HEK293 (cell line): Measurements from ENCODE around the gene NEK6.

Experiments used
- BCL11B ChIP-seq: fragments of 450-650 bp; formaldehyde crosslinking; IDR thresholded peaks from 2 replicates; pipeline ENCODE4 v1.5.1; 2016; ENCODE audit warnings: low read depth, missing biosample characterization, missing genetic modification characterization
- GLIS1 ChIP-seq: fragments of 450-650 bp; formaldehyde crosslinking; IDR thresholded peaks from 2 replicates; pipeline ENCODE4 v1.5.1; 2016; ENCODE audit warnings: missing biosample characterization, missing genetic modification characterization
- HIC1 ChIP-seq: fragments of 450-650 bp; formaldehyde crosslinking; IDR thresholded peaks from 2 replicates; pipeline ENCODE4 v1.5.1; 2016; ENCODE audit warnings: missing biosample characterization, missing genetic modification characterization
- KLF10 ChIP-seq: fragments of 450-650 bp; IDR thresholded peaks from 2 replicates; pipeline ENCODE4 v1.5.1; 2018; ENCODE audit warnings: missing biosample characterization, mild to moderate bottlenecking, missing genetic modification characterization
- KLF8 ChIP-seq: fragments of 450-650 bp; formaldehyde crosslinking; IDR thresholded peaks from 2 replicates; pipeline ENCODE4 v1.5.1; 2016; ENCODE audit warnings: missing biosample characterization, missing genetic modification characterization
- SP3 ChIP-seq: fragments of 450-650 bp; formaldehyde crosslinking; IDR thresholded peaks from 2 replicates; pipeline ENCODE4 v1.5.1; 2016; ENCODE audit warnings: missing biosample characterization, missing genetic modification characterization
- SP7 ChIP-seq: fragments of 450-650 bp; formaldehyde crosslinking; IDR thresholded peaks from 2 replicates; pipeline ENCODE4 v1.5.1; 2016; ENCODE audit warnings: missing biosample characterization, missing genetic modification characterization
- YY2 ChIP-seq: fragments of 450-650 bp; formaldehyde crosslinking; IDR thresholded peaks from 2 replicates; pipeline ENCODE4 v1.5.1; 2016; ENCODE audit warnings: missing biosample characterization, missing genetic modification characterization
- ZBTB11 ChIP-seq: fragments of 450-650 bp; formaldehyde crosslinking; conservative IDR thresholded peaks from 2 replicates; pipeline ENCODE4 v1.5.1; 2016; ENCODE audit warnings: low read depth, missing biosample characterization, missing genetic modification characterization
- ZBTB17 ChIP-seq: fragments of 450-650 bp; formaldehyde crosslinking; IDR thresholded peaks from 2 replicates; pipeline ENCODE4 v1.5.1; 2016; ENCODE audit warnings: missing biosample characterization, missing genetic modification characterization
- ZFHX2 ChIP-seq: fragments of 450-650 bp; formaldehyde crosslinking; conservative IDR thresholded peaks from 2 replicates; pipeline ENCODE4 v1.5.1; 2016; ENCODE audit warnings: missing biosample characterization, missing genetic modification characterization
- ZIC2 ChIP-seq: fragments of 450-650 bp; formaldehyde crosslinking; IDR thresholded peaks from 2 replicates; pipeline ENCODE4 v1.5.1; 2016; ENCODE audit warnings: missing biosample characterization, missing genetic modification characterization
- ZNF184 ChIP-seq: fragments of 450-650 bp; IDR thresholded peaks from 2 replicates; pipeline ENCODE4 v1.5.1; 2018; ENCODE audit warnings: missing biosample characterization, mild to moderate bottlenecking, missing genetic modification characterization
- ZNF311 ChIP-seq: fragments of 450-650 bp; formaldehyde crosslinking; IDR thresholded peaks from 2 replicates; pipeline ENCODE4 v1.5.1; 2017; ENCODE audit warnings: missing biosample characterization, missing genetic modification characterization, borderline replicate concordance
- ZNF37A ChIP-seq: fragments of 450-650 bp; IDR thresholded peaks from 2 replicates; pipeline ENCODE4 v1.5.1; 2018; ENCODE audit warnings: missing biosample characterization, missing genetic modification characterization
- ZNF433 ChIP-seq: fragments of 450-650 bp; formaldehyde crosslinking; IDR thresholded peaks from 2 replicates; pipeline ENCODE4 v1.5.1; 2016; ENCODE audit warnings: missing biosample characterization, missing genetic modification characterization, low read depth
- ZNF449 ChIP-seq: fragments of 450-650 bp; formaldehyde crosslinking; IDR thresholded peaks from 2 replicates; pipeline ENCODE4 v1.5.1; 2017; ENCODE audit warnings: missing biosample characterization, mild to moderate bottlenecking, missing genetic modification characterization, moderate library complexity
- ZNF510 ChIP-seq: fragments of 450-650 bp; formaldehyde crosslinking; IDR thresholded peaks from 2 replicates; pipeline ENCODE4 v1.5.1; 2018; ENCODE audit warnings: mild to moderate bottlenecking, missing genetic modification characterization, missing biosample characterization; ENCODE audit not compliant: insufficient replicate concordance
- ZNF529 ChIP-seq: fragments of 450-650 bp; formaldehyde crosslinking; IDR thresholded peaks from 2 replicates; pipeline ENCODE4 v1.5.1; 2017; ENCODE audit warnings: missing genetic modification characterization, missing biosample characterization; ENCODE audit not compliant: insufficient replicate concordance
- ZNF544 ChIP-seq: fragments of 450-650 bp; formaldehyde crosslinking; IDR thresholded peaks from 2 replicates; pipeline ENCODE4 v1.5.0; 2017; ENCODE audit warnings: missing biosample characterization, missing genetic modification characterization
- ZNF560 ChIP-seq: fragments of 450-650 bp; formaldehyde crosslinking; IDR thresholded peaks from 2 replicates; pipeline ENCODE4 v1.5.1; 2017; ENCODE audit warnings: missing biosample characterization, missing genetic modification characterization, borderline replicate concordance
- ZNF600 ChIP-seq: fragments of 450-650 bp; formaldehyde crosslinking; IDR thresholded peaks from 2 replicates; pipeline ENCODE4 v1.5.1; 2016; ENCODE audit warnings: missing biosample characterization, missing genetic modification characterization
- ZNF623 ChIP-seq: fragments of 450-650 bp; formaldehyde crosslinking; IDR thresholded peaks from 2 replicates; pipeline ENCODE4 v1.5.1; 2016; ENCODE audit warnings: missing biosample characterization, missing genetic modification characterization
- ZNF629 ChIP-seq: fragments of 450-650 bp; formaldehyde crosslinking; IDR thresholded peaks from 2 replicates; pipeline ENCODE4 v1.5.1; 2017; ENCODE audit warnings: missing biosample characterization, missing genetic modification characterization
- ZNF670 ChIP-seq: fragments of 450-650 bp; formaldehyde crosslinking; IDR thresholded peaks from 2 replicates; pipeline ENCODE4 v1.5.1; 2016; ENCODE audit warnings: missing biosample characterization, missing genetic modification characterization, low read depth
- ZNF692 ChIP-seq: fragments of 450-650 bp; formaldehyde crosslinking; IDR thresholded peaks from 2 replicates; pipeline ENCODE4 v1.5.1; 2016; ENCODE audit warnings: missing biosample characterization, missing genetic modification characterization
- ZNF701 ChIP-seq: fragments of 450-650 bp; formaldehyde crosslinking; IDR thresholded peaks from 2 replicates; pipeline ENCODE4 v1.5.1; 2016; ENCODE audit warnings: missing biosample characterization, missing genetic modification characterization
- ZNF777 ChIP-seq: fragments of 450-650 bp; formaldehyde crosslinking; IDR thresholded peaks from 2 replicates; pipeline ENCODE4 v1.5.1; 2017; ENCODE audit warnings: missing biosample characterization, missing genetic modification characterization, borderline replicate concordance
- ZSCAN4 ChIP-seq: fragments of 450-650 bp; formaldehyde crosslinking; IDR thresholded peaks from 2 replicates; pipeline ENCODE4 v1.5.1; 2017; ENCODE audit warnings: missing biosample characterization, missing genetic modification characterization
- TF ChIP-seq, protein P1 (sequence below): fragments of 450-650 bp; formaldehyde crosslinking; IDR thresholded peaks from 2 replicates; pipeline ENCODE4 v1.5.1; 2016; ENCODE audit warnings: missing biosample characterization, missing genetic modification characterization

Gene NEK6

GRCh38 chr9:124342776-124343485 lies 85.2 kb downstream of the NEK6 start (continued):
- TF ChIP-seq KLF8 (tag by site-specific recombination) (no peak), YY2 (tag by site-specific recombination) (no peak), ZNF449 (tag by site-specific recombination) (0 out of 2 replicates have a peak, but pooled peaks have one; percentile 35), ZNF600 (tag by site-specific recombination) (0 out of 2 replicates have a peak, but pooled peaks have one; percentile 12), ZNF311 (no peak), ZNF37A (tag by site-specific recombination) (no peak), ZNF529 (no peak), ZIC2 (tag by site-specific recombination) (peak; percentile 76), ZNF701 (tag by site-specific recombination) (no peak), ZFHX2 (tag by site-specific recombination) (peak; percentile 49), ZNF510 (tag by site-specific recombination) (no peak), GLIS1 (tag by site-specific recombination) (peak; percentile 93), HIC1 (peak; percentile 44), SP3 (tag by site-specific recombination) (no peak), ZNF692 (no peak), ZNF623 (no peak), BCL11B (tag by site-specific recombination) (no peak), ZNF184 (tag by site-specific recombination) (no peak), ZNF629 (no peak), ZNF560 (no peak), ZSCAN4 (no peak), ZBTB17 (tag by site-specific recombination) (no peak), SP7 (tag by site-specific recombination) (no peak), ZNF544 (no peak), ZBTB11 (tag by site-specific recombination) (peak; percentile 61), ZNF670 (tag by site-specific recombination) (no peak), ZNF433 (tag by site-specific recombination) (no peak), ZNF777 (tag by site-specific recombination) (no peak), KLF10 (tag by site-specific recombination) (no peak)
- TF ChIP-seq, protein P1, sequence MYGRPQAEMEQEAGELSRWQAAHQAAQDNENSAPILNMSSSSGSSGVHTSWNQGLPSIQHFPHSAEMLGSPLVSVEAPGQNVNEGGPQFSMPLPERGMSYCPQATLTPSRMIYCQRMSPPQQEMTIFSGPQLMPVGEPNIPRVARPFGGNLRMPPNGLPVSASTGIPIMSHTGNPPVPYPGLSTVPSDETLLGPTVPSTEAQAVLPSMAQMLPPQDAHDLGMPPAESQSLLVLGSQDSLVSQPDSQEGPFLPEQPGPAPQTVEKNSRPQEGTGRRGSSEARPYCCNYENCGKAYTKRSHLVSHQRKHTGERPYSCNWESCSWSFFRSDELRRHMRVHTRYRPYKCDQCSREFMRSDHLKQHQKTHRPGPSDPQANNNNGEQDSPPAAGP (tag by site-specific recombination): no peak
